Smooth muscle cell (in vitro differentiated cells): ENCODE data around the gene SLC22A14. TPM values are rescaled to one million over a fixed set of nuclear protein-coding genes. Genes with fewer than 3 reads are reported as not detected.

Experiments
- DNase-seq: peaks from one replicate; lab custom pipeline; 2025; ENCODE audit not compliant: unreplicated experiment; lab: John Stamatoyannopoulos, UW
- H2AFZ ChIP-seq: fragments of 200-600 bp; sonication (generic); 2 replicates; pipeline ENCODE4 v1.6.0; 2016; ENCODE audit warnings: antibody characterized with exemption, low read depth, mild to moderate bottlenecking
- H3F3A ChIP-seq: fragments of 200-600 bp; sonication (generic); 2 replicates; pipeline ENCODE4 v1.6.0; 2017; ENCODE audit warnings: antibody characterized with exemption, low read depth
- H3K27ac ChIP-seq: fragments of 200-600 bp; sonication (generic); 2 replicates; pipeline ENCODE4 v1.5.1; 2016; ENCODE audit warnings: low read depth, mild to moderate bottlenecking
- H3K27me3 ChIP-seq: fragments of 200-600 bp; sonication (generic); 2 replicates; pipeline ENCODE4 v1.6.1; 2016; ENCODE audit warnings: low read depth, mild to moderate bottlenecking
- H3K36me3 ChIP-seq: fragments of 200-600 bp; sonication (generic); 2 replicates; pipeline ENCODE4 v1.5.1; 2016; ENCODE audit warnings: low read depth
- H3K4me1 ChIP-seq: fragments of 200-600 bp; sonication (generic); 2 replicates; pipeline ENCODE4 v1.5.1; 2016; ENCODE audit warnings: low read depth
- H3K4me2 ChIP-seq: fragments of 200-600 bp; sonication (generic); 2 replicates; pipeline ENCODE4 v1.6.0; 2016; ENCODE audit warnings: mild to moderate bottlenecking
- H3K4me3 ChIP-seq: fragments of 200-600 bp; sonication (generic); 2 replicates; pipeline ENCODE4 v1.5.1; 2016; ENCODE audit warnings: mild to moderate bottlenecking
- H3K79me2 ChIP-seq: fragments of 200-600 bp; sonication (generic); 2 replicates; pipeline ENCODE4 v1.6.0; 2016; ENCODE audit warnings: low read depth, mild to moderate bottlenecking
- H3K9ac ChIP-seq: fragments of 200-600 bp; sonication (generic); 2 replicates; pipeline ENCODE4 v1.6.0; 2016; ENCODE audit warnings: low read depth
- H3K9me3 ChIP-seq: fragments of 200-600 bp; sonication (generic); replicated peaks from 2 replicates; pipeline ENCODE4 v1.5.1; 2016; ENCODE audit warnings: low read depth
- H4K20me1 ChIP-seq: fragments of 200-600 bp; sonication (generic); 2 replicates; pipeline ENCODE4 v1.6.0; 2016; ENCODE audit warnings: low read depth
- whole genome bisulfite sequencing: methylation state at CpG from one replicate; pipeline ENCODE4 v1.1.7; 2016; ENCODE audit warnings: low lambda C conversion rate; 5-methylcytosine and 5-hydroxymethylcytosine counted together
- polyA plus RNA-seq: library from polyadenylated mRNA; unstranded; fragments of >200 nt; fragmentation: Nextera tagmentation; extraction: Ambion mirVana; gene quantifications from 2 replicates; pipeline ENCODE4 v1.2.1, GENCODE V29; 2016
- total RNA-seq: library from RNA; depleted of rRNA; stranded (reverse); fragments of >200 nt; gene quantifications from 2 replicates; pipeline ENCODE4 v1.2.3, GENCODE V29; 2014
- TF ChIP-seq, protein P1 (sequence below): fragments of 200-600 bp; sonication (generic); IDR thresholded peaks from 2 replicates; pipeline ENCODE4 v1.5.1; 2017; ENCODE audit warnings: borderline replicate concordance, mild to moderate bottlenecking, antibody characterized with exemption; ENCODE audit not compliant: insufficient read depth, poor library complexity, severe bottlenecking

The SLC22A14 gene
- total and polyA plus RNA-seq, 2 experiments from 2014 or later, result 0.09 to 0.66 TPM

DNA sequence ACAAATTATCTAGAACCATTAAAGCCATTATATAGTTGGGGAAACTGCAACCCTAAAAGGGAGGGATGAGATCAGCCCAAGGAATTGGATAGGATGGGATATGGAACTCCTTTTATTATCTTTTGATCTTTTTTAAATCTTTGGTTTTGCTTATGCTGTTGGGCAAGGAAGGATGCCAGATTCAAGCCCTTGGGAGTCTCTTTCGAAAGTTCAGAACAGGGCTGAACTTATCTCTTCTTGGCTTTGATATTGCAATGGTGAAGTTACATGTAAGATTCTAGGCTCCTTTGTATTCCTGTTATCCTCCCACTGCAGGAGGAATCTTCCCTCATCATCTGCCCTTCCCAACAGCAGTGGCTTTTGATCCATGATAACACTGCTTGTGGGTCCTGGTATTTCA is 26.5 kb upstream of the SLC22A14 start:
- Histone ChIP-seq H3K27ac (no peak overlapping the region), H3K79me2 (no peaks in the 10 kb centered on the region), H3K9me3 (no peaks in the 10 kb centered on the region), H3K4me1 (no peaks in the 10 kb centered on the region), H3F3A (peaks cover 3% of the 10 kb centered on the region), H2AFZ (no peak overlapping the region), H4K20me1 (no peaks in the 10 kb centered on the region), H3K4me2 (no peak overlapping the region), H3K27me3 (no peaks in the 10 kb centered on the region), H3K9ac (no peak overlapping the region), H3K36me3 (peaks cover 26% of the 10 kb centered on the region), H3K4me3 (no peak overlapping the region)
- DNase-seq, result no peak
- WGBS, result 100% methylated on average over 1 of the region's 1 CpG
- TF ChIP-seq, protein P1, sequence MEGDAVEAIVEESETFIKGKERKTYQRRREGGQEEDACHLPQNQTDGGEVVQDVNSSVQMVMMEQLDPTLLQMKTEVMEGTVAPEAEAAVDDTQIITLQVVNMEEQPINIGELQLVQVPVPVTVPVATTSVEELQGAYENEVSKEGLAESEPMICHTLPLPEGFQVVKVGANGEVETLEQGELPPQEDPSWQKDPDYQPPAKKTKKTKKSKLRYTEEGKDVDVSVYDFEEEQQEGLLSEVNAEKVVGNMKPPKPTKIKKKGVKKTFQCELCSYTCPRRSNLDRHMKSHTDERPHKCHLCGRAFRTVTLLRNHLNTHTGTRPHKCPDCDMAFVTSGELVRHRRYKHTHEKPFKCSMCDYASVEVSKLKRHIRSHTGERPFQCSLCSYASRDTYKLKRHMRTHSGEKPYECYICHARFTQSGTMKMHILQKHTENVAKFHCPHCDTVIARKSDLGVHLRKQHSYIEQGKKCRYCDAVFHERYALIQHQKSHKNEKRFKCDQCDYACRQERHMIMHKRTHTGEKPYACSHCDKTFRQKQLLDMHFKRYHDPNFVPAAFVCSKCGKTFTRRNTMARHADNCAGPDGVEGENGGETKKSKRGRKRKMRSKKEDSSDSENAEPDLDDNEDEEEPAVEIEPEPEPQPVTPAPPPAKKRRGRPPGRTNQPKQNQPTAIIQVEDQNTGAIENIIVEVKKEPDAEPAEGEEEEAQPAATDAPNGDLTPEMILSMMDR, result no peak

DNA sequence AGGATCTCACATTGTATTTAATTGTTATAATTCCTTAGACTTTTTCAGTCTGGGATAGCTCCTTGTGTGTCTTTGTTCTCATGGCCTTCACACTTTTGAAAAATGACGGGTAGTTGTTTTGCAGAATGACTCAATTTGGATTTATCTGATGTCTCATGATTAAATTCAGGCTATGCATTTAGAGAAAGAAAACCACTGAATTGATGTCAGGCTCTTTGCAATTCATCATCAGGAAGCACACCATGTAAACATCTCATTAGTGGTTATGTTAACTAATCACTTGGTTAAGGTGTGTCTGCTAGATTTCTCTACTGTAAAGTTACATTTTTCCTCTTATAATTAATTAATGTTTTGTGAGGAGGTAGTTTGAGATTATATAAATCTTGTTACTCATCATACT is 24.5 kb upstream of the SLC22A14 start:
- H3F3A ChIP-seq, result peaks cover 3% of the 10 kb centered on the region
- no peak overlapping the region for H3K9ac ChIP-seq
- H3K4me3 ChIP-seq, result no peak overlapping the region
- TF ChIP-seq, protein P1, result no peak
- no peaks in the 10 kb centered on the region for H3K79me2 ChIP-seq
- no peak overlapping the region for H3K27ac ChIP-seq
- no peaks in the 10 kb centered on the region for H3K9me3 ChIP-seq
- H3K4me1 ChIP-seq, result no peaks in the 10 kb centered on the region
- 54% methylated on average over 1 of the region's 1 CpG for WGBS
- no peak for DNase-seq
- no peak overlapping the region for H2AFZ ChIP-seq
- H3K36me3 ChIP-seq, result peaks cover 16% of the 10 kb centered on the region
- no peaks in the 10 kb centered on the region for H4K20me1 ChIP-seq
- H3K27me3 ChIP-seq, result no peaks in the 10 kb centered on the region
- H3K4me2 ChIP-seq, result no peak overlapping the region

DNA sequence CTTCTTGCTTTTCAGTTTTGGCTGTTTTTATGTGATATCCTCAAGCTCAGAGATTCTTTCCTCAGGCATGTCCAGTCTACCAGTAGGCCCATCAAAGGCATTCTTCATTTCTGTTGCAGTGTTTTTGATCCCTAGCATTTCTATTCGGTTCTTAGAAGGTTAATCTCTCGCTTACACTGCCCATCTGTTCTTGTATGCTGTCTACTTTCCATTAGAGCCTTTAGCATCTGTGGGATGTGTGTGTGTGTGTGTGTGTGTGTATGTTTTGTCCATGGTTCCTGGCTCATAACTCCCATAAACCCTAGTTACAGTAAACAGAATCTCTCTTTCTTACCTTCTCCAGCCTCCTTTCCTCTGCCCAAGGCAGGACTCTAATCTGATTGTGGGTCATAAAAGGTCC is 21.6 kb upstream of the SLC22A14 start:
- no peak overlapping the region for H2AFZ ChIP-seq
- H3F3A ChIP-seq, result peaks cover 3% of the 10 kb centered on the region
- H3K79me2 ChIP-seq, result no peaks in the 10 kb centered on the region
- no peaks in the 10 kb centered on the region for H3K36me3 ChIP-seq
- no peaks in the 10 kb centered on the region for H4K20me1 ChIP-seq
- TF ChIP-seq, protein P1, result no peak
- no peaks in the 10 kb centered on the region for H3K4me1 ChIP-seq
- 83% methylated on average over 2 of the region's 2 CpGs for WGBS
- no peak overlapping the region for H3K27ac ChIP-seq
- DNase-seq, result no peak
- H3K4me2 ChIP-seq, result no peak overlapping the region
- no peaks in the 10 kb centered on the region for H3K9me3 ChIP-seq
- no peak overlapping the region for H3K4me3 ChIP-seq
- H3K27me3 ChIP-seq, result no peaks in the 10 kb centered on the region
- H3K9ac ChIP-seq, result no peak overlapping the region

DNA sequence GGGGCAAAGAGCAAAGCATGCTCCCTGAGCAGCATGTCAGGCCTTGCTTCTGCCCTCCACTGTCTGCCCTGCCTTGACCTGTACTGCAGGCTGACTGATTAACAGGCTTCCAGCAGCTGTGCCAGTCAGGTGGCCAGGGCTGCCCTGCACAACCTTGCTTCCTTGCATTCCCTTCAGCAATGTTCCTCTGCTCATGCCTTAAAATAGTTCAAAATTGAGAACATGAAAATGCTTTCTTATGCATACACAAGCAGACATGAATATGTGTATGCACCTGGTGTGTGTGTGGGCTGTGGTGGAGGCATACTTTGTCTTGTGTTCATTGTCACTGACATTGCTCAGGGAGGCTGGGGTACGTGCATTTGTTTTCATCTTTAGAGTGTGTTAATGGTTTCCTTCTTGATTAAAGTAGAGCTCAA is 17.7 kb upstream of the SLC22A14 start:
- TF ChIP-seq, protein P1, result no peak
- H3K36me3 ChIP-seq, result no peaks in the 10 kb centered on the region
- no peaks in the 10 kb centered on the region for H4K20me1 ChIP-seq
- no peaks in the 10 kb centered on the region for H3K27me3 ChIP-seq
- H3K27ac ChIP-seq, result no peak overlapping the region
- H3F3A ChIP-seq, result no peaks in the 10 kb centered on the region
- H3K4me2 ChIP-seq, result no peak overlapping the region
- H3K4me1 ChIP-seq, result no peaks in the 10 kb centered on the region
- H3K9me3 ChIP-seq, result no peaks in the 10 kb centered on the region
- no peak overlapping the region for H2AFZ ChIP-seq
- no peak overlapping the region for H3K4me3 ChIP-seq
- no peaks in the 10 kb centered on the region for H3K79me2 ChIP-seq
- DNase-seq, result no peak
- H3K9ac ChIP-seq, result no peak overlapping the region
- WGBS, result 0% methylated on average over 1 of the region's 1 CpG
